GM18907 (cell line): ENCODE results near the gene CYBRD1.

ENCODE experiments used
- ATAC-seq: cut with Tn5 transposase; IDR thresholded peaks from one replicate; pipeline ENCODE4 v1.9.1; 2021; ENCODE audit warnings: mild to moderate bottlenecking, moderate library complexity; ENCODE audit not compliant: unreplicated experiment

Gene CYBRD1

DNA sequence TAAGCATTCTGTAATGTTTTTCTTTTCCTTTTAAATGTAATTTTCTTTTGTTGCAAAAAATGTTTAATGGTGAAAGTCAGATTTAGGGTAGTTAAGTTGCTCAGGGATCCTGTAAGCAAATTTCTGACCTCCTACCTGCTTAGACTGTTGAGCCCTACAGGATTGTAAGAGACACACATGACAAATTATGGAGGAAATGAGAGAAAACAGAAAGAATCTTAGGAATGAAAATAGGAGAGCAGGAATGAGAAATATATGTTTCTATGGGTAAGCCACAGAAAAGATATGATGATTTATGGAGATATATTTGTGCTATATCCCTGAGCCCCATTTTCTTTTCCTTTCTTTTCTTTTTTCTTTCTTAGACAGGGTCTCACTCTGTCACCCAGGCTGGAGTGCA is 28.3 kb downstream of the CYBRD1 start:
- ATAC-seq, result no peak

DNA sequence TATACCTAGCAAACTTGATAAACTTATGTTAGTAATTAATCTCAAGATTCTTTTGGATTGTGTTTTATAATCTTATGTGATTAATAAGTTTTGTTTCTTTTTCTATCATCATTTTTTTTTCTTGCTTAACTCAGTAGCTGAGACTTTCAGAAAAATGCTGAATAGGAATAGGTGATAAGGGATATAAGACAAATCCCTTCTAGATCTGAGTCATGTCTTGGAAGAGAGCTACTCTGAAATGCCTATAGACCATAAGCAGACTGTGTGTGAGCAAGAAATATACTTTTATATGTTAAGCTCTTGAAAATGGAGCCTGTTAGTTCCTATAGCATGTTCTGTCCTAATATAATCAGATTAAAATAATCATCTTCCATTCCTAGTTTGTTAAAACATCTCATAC is 29.6 kb downstream of the CYBRD1 start:
- ATAC-seq, result no peak

DNA sequence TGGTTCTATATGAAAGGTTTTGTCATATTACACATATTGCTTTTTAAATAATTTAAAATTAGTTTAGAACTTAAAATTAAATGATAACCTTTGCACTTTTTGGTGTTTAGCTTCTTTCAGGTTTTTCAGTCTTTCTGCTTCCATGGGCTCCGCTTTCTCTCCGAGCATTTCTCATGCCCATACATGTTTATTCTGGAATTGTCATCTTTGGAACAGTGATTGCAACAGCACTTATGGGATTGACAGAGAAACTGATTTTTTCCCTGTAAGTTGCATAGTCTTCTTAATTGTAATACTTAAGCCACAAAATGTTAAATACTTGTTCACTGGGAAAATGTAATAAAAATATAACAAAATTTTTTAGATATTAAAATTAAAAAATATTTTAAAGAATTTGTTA is 31.0 kb downstream of the CYBRD1 start:
- no peak for ATAC-seq

DNA sequence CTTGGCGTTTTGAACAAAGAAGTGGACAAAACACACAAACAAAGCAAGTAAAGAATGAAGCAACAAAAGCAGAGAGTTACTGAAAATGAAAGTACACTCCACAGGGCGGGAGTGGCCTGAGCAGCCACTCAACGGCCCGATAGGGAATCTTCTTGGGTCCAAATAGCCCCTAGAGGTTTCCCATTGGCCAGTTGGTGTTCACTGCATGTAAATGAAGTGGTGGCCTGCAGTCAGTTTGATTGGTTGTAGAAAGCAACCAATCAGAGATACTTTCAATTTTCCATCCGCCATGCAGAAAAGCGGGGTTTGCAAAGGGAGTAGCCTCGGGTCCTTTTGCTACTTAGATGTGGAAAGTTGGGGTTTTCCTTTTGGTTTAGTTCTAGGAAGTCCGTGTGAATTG is 31.6 kb downstream of the CYBRD1 start:
- no peak for ATAC-seq

DNA sequence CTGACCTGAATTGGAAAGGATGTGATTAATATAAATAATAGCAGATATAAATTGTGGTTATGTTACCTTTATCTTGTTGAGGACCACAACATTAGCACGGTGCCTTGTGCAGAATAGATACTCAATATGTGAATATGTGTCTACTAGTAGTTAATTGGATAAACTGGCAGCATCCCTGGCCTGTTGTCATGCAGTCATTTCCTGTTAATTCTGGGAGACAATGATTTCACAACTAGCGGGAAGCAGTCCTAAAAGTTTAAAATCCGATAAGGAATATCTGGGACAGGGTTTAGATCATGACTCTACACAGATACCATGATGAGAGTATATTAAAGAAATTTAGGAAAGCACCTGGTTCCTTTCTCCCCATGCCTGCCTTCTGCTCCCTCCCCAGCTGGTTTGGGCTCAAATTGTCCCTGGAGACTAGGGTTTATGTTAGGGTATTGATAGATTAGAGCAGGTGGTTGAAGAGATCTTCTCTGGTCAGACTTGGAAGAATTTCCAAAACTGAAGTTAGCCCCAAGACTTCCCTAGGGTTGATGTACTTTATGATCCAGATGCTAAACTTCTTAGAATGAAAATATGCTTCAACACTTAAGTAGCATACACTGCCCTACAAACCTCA is 32.8 kb downstream of the CYBRD1 start:
- no peak for ATAC-seq

DNA sequence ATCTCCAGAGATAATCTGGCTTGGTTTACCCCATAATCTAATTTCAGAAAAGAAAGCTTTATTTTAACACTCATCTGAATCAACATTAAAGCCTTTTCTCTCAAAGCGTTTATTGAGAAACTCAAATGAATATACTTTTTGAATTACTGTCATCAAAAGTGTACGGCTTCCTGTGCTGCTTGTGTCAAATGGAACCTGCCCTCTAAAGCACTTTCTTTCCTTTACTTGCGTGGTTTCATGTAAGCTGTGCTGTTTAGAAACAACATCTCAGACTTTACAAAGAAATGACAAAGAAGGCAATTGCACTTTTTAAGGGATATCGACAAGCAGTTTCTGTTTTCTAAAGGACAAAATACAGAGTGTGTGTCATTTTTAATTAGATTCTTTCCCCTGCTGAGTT is 35.1 kb downstream of the CYBRD1 start:
- ATAC-seq, result no peak

DNA sequence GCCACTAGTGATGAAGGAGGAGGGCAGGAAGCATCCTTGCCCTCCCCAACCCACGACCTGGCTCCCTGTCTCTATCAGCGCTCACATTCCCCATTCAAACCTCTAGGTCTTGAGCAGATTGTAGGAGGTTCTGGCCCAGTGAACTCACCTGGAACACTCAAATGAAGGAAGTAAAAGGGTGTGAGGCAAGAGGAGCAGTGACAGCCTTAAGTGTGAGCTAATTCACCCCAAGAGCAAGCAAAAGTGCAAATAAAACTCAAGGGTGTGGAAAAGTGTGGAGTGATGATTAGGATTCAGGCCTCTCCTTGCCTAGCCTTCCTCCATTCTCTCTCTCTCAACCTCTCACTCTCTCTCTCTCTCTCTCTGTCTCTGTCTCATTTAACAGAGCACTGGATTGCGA is 41.0 kb downstream of the CYBRD1 start:
- no peak for ATAC-seq

DNA sequence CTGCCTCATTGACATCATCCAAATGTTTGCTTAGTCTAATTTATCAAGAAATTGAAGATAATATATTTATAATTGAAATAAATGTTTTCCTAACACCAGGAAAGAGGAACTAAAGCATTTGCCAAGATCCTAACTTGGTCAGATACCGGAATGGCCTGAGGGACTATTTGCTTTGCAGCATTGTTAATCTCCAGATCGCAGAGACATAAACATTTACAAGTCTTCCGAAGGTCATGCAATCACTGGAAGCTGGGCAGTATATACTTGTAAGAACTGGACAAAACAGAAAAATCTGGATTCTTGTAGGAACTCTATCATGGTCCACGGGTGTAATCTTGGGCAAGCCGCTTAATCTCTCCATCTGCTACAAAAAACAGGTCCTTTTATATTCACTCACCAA is 42.2 kb downstream of the CYBRD1 start:
- ATAC-seq, result no peak

DNA sequence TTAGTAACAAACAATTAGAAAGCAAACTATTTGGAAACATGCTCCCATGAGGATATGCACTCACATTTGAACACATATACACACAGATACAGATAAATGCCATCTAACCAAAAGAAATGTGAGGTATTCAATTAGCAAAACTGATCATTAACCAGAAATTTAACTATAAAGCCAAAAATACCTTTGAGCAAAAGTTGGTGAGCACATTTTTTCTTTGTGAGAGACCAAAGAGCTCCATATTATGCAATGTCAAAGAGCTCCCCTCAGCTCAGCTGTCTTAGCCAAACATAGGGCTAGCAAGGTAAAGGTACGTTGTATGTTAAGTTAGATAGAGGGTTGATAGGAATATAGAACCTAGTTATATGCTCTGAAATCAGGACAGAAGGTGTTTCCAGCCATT is 43.8 kb downstream of the CYBRD1 start:
- ATAC-seq, result no peak

DNA sequence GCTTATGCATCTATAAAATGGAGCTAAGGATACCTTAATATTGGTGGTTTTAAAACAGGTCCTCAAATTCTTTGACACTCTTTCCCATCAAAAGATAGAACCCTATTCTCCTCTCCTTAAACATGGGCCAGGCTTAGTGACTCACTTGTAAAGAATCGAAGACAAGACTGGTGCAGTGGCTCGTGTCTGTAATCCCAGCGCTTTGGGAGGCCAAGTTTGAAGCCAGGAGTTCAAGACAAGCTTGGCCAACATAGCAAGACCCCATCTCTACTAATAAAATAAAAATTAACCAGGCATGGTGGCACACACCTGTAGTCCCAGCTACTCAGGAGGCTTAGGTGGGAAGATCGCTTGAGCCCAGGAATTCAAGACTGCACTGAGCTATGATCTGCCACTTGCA is 44.5 kb downstream of the CYBRD1 start:
- ATAC-seq, result no peak

DNA sequence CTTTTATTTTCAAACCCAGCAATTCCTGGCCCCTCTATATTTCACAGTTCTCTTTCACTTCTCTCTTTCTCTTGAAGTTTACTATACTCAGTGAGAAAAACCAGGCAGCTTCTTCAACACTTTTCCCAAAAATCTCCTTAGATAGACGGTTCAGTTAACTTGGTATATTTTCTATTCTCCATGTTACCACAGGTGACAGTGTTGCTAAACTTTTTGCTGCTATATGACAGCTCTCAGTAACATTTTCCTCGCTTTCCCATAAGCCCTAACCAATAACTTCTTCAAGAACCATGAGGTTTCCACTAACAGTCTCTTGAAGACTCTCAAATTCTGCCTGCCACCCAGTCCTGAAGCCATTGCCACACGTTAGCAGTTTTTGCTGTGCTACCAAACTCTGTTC is 45.8 kb downstream of the CYBRD1 start:
- no peak for ATAC-seq

DNA sequence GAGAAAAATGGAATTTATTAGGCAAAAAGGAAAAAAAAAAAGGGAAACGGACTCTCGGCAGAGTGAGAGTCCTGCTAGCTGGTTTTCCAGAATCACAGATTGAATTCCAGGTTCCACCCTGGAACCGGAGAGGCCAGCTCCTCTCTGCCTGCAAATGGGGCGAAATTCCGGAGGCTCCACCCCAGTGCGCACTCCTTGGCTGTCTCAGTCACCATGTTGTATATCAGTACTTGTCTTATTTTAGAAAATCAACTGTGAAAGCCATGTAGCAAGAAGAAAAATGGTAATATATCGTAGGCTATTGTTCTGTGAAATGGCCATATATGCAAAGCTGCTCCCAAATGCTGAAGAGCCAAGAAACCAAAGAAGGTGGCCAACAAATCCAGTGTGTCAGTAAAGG is 49.4 kb downstream of the CYBRD1 start:
- ATAC-seq, result no peak

DNA sequence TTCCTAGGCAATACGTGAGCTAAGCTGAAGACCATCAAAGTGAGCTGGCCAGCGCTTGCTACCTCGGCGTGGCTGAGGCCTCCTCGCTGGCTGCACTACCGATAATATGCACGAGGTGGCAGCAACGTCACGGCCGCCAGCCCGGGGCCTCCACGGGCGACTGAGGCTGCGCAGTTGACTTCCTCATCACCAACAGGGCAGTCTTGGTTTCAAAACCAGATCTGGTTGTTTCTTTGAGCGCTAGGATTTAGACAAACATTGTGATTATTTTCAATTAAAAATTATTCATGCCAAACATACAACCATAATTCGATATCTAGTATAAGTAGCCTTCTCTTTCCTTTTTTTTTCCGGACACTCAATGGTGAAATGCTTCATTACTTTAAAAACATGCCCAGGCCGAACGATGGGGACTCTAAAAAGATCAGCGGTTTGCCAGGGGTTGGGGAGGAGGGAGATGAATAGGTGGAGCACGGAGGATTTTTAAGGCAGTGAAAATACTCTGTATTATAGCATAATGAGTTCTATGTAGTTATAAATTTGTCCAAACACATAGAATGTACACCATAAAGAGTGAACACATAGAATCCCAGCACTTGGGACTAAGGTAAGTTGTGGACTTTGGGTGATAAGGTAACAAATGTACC is 52.0 kb downstream of the CYBRD1 start:
- ATAC-seq, result peak; percentile 87

DNA sequence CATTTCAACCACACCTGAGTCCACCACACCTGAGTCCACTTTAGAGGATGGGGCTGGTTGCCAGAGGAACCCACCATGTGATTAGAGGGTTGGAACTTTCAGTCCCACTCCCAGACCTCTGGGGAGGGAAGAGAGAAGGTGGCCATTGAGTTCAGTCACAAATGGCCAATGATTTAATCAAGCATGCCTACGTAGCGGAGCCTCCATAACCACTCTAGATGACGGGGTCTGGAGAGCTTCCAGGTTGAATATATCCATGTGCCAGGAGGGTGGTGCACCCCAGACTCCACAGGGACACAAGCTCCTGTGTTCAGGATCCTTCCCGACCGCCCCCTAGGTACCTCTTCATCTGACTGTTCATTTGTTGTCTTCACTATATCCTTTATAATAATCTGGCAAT is 53.3 kb downstream of the CYBRD1 start:
- ATAC-seq, result no peak

DNA sequence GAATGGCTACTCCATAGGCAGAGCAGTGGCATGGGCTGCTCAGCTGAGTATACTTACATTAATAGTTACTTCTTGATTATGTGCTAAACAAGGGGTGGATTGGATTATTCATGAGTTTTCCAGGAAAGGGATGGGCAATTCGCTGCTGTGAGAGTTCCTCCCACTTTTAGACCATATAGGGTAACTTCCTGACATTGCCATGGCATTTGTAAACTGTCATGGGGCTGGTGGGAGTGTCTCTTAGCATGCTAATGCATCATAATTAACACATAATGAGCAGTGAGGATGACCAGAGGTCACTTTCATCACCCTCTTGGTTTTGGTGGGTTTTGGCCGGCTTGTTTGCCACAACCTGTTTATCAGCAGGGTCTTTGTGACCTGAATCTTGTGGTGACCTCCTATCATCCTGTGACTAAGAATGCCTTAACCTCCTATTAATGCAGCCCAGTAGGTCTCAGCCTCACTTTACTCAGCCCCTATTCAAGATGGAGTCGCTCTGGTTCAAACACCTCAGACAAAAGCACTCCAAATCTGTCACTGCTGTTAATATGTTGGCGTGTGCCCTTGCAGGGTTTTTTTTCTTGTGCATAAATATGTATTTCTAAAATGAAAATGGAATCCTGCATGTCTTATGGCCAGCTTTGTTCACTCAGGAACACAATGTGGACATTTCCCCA is 56.0 kb downstream of the CYBRD1 start:
- no peak for ATAC-seq

DNA sequence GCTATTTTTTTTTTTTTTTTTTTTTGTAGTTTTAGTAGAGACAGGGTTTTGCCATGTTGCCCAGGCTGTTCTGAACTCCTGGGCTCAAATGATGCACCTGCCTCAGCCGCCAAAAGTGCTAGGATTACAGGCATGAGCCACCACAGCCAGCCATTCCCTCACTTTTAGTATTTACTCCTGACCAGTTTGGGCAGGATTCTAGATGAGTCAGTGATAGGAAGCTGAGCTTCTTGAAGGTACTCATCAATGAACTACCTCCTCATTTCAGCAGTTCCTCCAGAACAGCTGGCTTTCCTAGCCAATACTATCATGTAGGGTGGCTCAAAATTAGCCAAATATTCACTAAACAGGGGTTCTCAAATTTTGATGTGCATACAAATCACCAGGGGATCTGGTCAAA is 57.2 kb downstream of the CYBRD1 start:
- no peak for ATAC-seq

DNA sequence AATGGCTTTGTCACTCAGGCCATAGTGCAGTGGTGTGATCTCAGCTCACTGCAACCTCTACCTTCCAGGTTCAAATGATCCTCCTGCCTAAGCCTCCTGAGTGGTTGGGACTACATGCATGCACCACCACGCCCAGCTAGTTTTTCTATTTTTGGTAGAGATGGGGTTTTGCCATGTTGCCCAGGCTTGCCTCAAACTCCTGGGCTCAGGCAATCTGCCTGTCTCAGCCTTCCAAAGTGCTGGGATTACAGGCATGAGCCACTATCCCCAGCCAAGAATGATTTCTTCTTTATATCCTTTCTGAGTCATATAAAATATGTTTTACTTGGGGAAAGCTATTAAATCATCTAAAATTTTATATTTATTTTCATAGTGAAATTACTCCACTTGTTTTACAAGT is 61.3 kb downstream of the CYBRD1 start:
- ATAC-seq, result no peak

DNA sequence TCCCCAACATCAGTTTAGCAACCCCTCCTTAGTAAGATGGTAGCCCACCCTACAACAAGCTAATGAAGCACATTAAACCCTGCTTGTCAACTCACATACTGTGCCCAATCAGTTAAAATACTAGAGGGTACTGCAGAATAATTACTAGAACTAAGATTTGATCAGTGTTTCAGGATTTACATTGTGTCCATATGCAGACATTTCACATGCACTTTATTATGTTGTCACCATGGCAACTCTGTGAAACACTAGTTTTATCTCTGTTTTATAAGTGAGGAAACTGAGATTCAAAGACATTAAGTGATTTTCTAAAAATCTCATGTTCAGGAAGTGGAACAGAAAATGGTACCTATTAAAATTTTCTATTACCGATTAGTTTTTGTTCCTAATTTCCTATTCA is 61.7 kb downstream of the CYBRD1 start:
- ATAC-seq, result no peak

DNA sequence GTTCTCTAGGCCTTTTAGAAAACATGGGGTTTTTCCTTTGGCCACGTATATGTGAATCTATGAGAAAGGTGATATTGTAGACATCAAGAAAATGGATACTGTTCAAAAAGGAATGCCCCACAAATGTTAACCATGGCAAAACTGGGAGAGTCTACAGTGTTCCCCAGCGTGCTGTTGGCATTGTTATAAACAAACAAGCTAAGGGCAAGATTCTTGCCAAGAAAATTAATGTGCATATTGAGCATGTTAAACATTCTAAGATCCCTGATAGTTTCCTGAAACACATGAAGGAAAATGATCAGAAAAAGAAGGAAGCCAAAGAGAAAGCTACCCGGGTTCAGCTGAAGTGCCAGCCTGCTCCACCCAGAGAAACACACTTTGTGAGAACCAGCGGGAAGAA is 64.9 kb downstream of the CYBRD1 start:
- no peak for ATAC-seq

DNA sequence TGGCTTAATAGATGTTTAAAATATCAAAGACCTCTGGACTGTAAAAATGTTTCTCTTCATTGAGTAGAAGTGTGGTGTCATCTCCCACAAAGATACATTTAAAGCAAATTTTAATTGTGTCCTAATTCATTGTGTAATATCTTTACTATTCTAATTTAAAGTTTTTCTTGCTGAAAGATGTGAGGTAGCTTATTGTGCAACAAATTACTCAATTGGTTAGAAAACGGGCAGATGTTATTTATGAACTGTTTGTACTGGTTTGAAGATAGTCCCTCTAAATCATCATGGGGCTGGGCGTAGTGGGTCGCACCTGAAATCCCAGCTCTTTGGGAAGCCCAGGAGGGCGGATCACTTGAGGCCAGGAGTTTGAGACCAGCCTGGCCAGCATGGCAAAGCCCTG is 65.3 kb downstream of the CYBRD1 start:
- no peak for ATAC-seq

DNA sequence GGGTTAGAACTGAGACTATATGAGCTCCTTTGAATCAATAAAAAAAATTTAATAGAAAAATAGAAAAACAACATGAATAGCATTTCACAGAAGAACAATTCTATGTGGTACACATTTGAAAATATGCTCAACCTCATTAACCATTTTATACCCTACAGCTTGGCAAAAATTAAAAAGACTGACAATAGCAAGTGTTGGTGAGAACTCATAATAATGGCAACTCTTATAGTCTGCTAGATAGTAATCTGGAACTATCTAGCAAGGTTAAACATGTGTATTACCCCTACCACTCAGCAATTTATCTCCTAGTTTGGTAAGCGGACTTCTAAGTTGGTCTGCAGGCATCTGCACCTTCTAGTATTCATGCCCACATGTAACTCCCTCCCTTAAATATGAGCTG is 67.8 kb downstream of the CYBRD1 start:
- no peak for ATAC-seq

DNA sequence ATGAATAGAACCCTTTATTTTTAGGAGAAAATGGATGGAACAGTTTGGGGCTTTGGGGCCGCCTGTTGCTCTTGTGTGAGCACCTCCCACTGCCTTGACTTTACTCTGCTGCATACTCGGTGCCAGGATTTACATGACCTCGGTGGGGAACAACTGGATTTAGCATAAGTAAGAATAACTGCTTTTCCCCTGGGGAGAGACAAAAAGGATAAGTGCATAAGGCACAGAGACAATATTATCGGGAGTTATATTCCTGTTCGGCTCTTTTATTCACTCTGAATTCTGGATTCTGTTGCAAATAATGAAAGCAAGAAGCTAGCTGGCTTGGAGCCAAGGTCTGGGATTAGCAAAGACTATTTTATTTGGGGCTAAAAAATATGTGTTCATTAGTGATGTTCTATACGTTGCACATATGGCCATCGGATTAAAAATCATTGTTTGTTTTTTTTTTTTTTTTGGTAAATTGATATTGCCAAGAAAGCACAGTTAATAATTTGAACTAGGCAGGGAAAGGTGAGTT is 69.8 kb downstream of the CYBRD1 start:
- no peak for ATAC-seq
